WTC11 (cell line): ENCODE measurements around the gene ZSCAN23. TPM values are rescaled to one million over a fixed set of nuclear protein-coding genes. Genes with fewer than 3 reads are reported as not detected.

Experiments used
- ARID4B ChIP-seq: sonication (generic); formaldehyde crosslinking; IDR thresholded peaks from 2 replicates; pipeline ENCODE4 v1.8.0; 2023; ENCODE audit warnings: missing genetic modification reagents, mild to moderate bottlenecking, borderline replicate concordance
- CREM ChIP-seq: sonication (generic); formaldehyde crosslinking; IDR thresholded peaks from 2 replicates; pipeline ENCODE4 v1.8.1; 2022; ENCODE audit warnings: mild to moderate bottlenecking, missing genetic modification reagents, moderate library complexity
- ELF4 ChIP-seq: sonication (generic); formaldehyde crosslinking; IDR thresholded peaks from 2 replicates; pipeline ENCODE4 v1.8.1; 2022; ENCODE audit warnings: low read depth, mild to moderate bottlenecking, moderate library complexity, missing genetic modification reagents
- EMX1 ChIP-seq: fragments of 250-450 bp; sonication (Bioruptor Pico); IDR thresholded peaks from 2 replicates; pipeline ENCODE4 v1.8.0; 2021; ENCODE audit warnings: mild to moderate bottlenecking
- FOXJ3 ChIP-seq: sonication (generic); formaldehyde crosslinking; IDR thresholded peaks from 2 replicates; pipeline ENCODE4 v1.9.0; 2021; ENCODE audit warnings: missing genetic modification reagents, mild to moderate bottlenecking, borderline replicate concordance
- FOXP1 ChIP-seq: sonication (generic); formaldehyde crosslinking; IDR thresholded peaks from 2 replicates; pipeline ENCODE4 v1.8.0; 2022; ENCODE audit warnings: missing genetic modification reagents, mild to moderate bottlenecking, moderate library complexity, borderline replicate concordance
- GRHL2 ChIP-seq: fragments of 250-450 bp; sonication (Bioruptor Pico); IDR thresholded peaks from 2 replicates; pipeline ENCODE4 v1.8.0; 2022; ENCODE audit warnings: mild to moderate bottlenecking, moderate library complexity; ENCODE audit not compliant: insufficient replicate concordance, severe bottlenecking
- GTF2I ChIP-seq: fragments of 250-450 bp; sonication (Bioruptor Pico); conservative IDR thresholded peaks from 2 replicates; pipeline ENCODE4 v1.4.0; 2021; ENCODE audit warnings: mild to moderate bottlenecking
- HMGA2 ChIP-seq: fragments of 250-450 bp; sonication (Bioruptor Pico); IDR thresholded peaks from 2 replicates; pipeline ENCODE4 v1.4.0; 2021; ENCODE audit warnings: mild to moderate bottlenecking, moderate library complexity
- IRF1 ChIP-seq: sonication (generic); formaldehyde crosslinking; IDR thresholded peaks from 2 replicates; pipeline ENCODE4 v1.8.0; 2023; ENCODE audit warnings: missing genetic modification reagents
- KAT7 ChIP-seq: sonication (generic); formaldehyde crosslinking; IDR thresholded peaks from 2 replicates; pipeline ENCODE4 v1.8.1; 2023; ENCODE audit warnings: missing genetic modification reagents, mild to moderate bottlenecking, borderline replicate concordance
- NFE2L1 ChIP-seq: sonication (generic); formaldehyde crosslinking; IDR thresholded peaks from 2 replicates; pipeline ENCODE4 v1.8.1; 2023; ENCODE audit warnings: missing genetic modification reagents
- NR1H2 ChIP-seq: sonication (generic); formaldehyde crosslinking; IDR thresholded peaks from 2 replicates; pipeline ENCODE4 v1.9.0; 2021; ENCODE audit warnings: mild to moderate bottlenecking, moderate library complexity, missing genetic modification reagents
- OVOL2 ChIP-seq: fragments of 250-450 bp; sonication (Bioruptor Pico); IDR thresholded peaks from 2 replicates; pipeline ENCODE4 v1.9.0; 2021; ENCODE audit warnings: mild to moderate bottlenecking, borderline replicate concordance
- SOX15 ChIP-seq: fragments of 250-450 bp; sonication (Bioruptor Pico); IDR thresholded peaks from 2 replicates; pipeline ENCODE4 v1.9.0; 2021; ENCODE audit warnings: mild to moderate bottlenecking
- SP1 ChIP-seq: sonication (generic); formaldehyde crosslinking; conservative IDR thresholded peaks from 2 replicates; pipeline ENCODE4 v1.8.1; 2022; ENCODE audit warnings: missing genetic modification reagents
- TEAD1 ChIP-seq: sonication (generic); formaldehyde crosslinking; IDR thresholded peaks from 2 replicates; pipeline ENCODE4 v1.8.0; 2022; ENCODE audit warnings: mild to moderate bottlenecking, missing genetic modification reagents
- USF2 ChIP-seq: sonication (generic); formaldehyde crosslinking; IDR thresholded peaks from 2 replicates; pipeline ENCODE4 v1.8.1; 2023; ENCODE audit warnings: mild to moderate bottlenecking, missing genetic modification reagents, moderate library complexity
- ZNF121 ChIP-seq: sonication (generic); formaldehyde crosslinking; IDR thresholded peaks from 2 replicates; pipeline ENCODE4 v1.8.0; 2023; ENCODE audit warnings: missing genetic modification reagents
- ZNF138 ChIP-seq: sonication (generic); formaldehyde crosslinking; conservative IDR thresholded peaks from 2 replicates; pipeline ENCODE4 v1.8.1; 2022; ENCODE audit warnings: mild to moderate bottlenecking, moderate library complexity, missing genetic modification reagents
- ZNF396 ChIP-seq: fragments of 250-450 bp; sonication (Bioruptor Pico); IDR thresholded peaks from 2 replicates; pipeline ENCODE4 v1.8.0; 2021; ENCODE audit warnings: mild to moderate bottlenecking, moderate library complexity, borderline replicate concordance
- ZNF416 ChIP-seq: fragments of 250-450 bp; sonication (Bioruptor Pico); IDR thresholded peaks from 2 replicates; pipeline ENCODE4 v1.9.0; 2021; ENCODE audit warnings: mild to moderate bottlenecking, inconsistent platforms
- ZNF423 ChIP-seq: fragments of 250-450 bp; sonication (Bioruptor Pico); IDR thresholded peaks from 2 replicates; pipeline ENCODE4 v2.1.2; 2022; ENCODE audit warnings: mild to moderate bottlenecking, moderate library complexity
- ZNF512 ChIP-seq: sonication (generic); formaldehyde crosslinking; IDR thresholded peaks from 2 replicates; pipeline ENCODE4 v1.8.1; 2022; ENCODE audit warnings: missing genetic modification reagents, borderline replicate concordance
- total RNA-seq: library from RNA; stranded (reverse); gene quantifications from 3 replicates; pipeline ENCODE4 v1.2.3, GENCODE V29; 2021
- TF ChIP-seq, protein P1 (sequence below): sonication (generic); formaldehyde crosslinking; IDR thresholded peaks from 2 replicates; pipeline ENCODE4 v1.8.1; 2022; ENCODE audit warnings: mild to moderate bottlenecking, moderate library complexity, missing genetic modification reagents
- TF ChIP-seq, protein P2 (sequence below): sonication (generic); formaldehyde crosslinking; conservative IDR thresholded peaks from 2 replicates; pipeline ENCODE4 v1.8.1; 2022; ENCODE audit warnings: mild to moderate bottlenecking, missing genetic modification reagents
- TF ChIP-seq, protein P3 (sequence below): sonication (generic); formaldehyde crosslinking; IDR thresholded peaks from 2 replicates; pipeline ENCODE4 v1.8.1; 2022; ENCODE audit warnings: low read depth, mild to moderate bottlenecking, moderate library complexity, missing genetic modification reagents, borderline replicate concordance

ZSCAN23 gene
- total RNA-seq, 1 experiment from 2014 or later = 8.7 TPM

- TF ChIP-seq, protein P1, sequence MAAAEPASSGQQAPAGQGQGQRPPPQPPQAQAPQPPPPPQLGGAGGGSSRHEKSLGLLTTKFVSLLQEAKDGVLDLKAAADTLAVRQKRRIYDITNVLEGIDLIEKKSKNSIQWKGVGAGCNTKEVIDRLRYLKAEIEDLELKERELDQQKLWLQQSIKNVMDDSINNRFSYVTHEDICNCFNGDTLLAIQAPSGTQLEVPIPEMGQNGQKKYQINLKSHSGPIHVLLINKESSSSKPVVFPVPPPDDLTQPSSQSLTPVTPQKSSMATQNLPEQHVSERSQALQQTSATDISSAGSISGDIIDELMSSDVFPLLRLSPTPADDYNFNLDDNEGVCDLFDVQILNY = no peak
- TF ChIP-seq, protein P2, sequence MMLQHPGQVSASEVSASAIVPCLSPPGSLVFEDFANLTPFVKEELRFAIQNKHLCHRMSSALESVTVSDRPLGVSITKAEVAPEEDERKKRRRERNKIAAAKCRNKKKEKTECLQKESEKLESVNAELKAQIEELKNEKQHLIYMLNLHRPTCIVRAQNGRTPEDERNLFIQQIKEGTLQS (CRISPR knock-in tag) = no peak
- TF ChIP-seq USF2 (CRISPR knock-in tag) = no peak; the same call in none of the 2 replicates
- no peak for TF ChIP-seq HMGA2 (CRISPR knock-in tag)
- TF ChIP-seq, protein P3, sequence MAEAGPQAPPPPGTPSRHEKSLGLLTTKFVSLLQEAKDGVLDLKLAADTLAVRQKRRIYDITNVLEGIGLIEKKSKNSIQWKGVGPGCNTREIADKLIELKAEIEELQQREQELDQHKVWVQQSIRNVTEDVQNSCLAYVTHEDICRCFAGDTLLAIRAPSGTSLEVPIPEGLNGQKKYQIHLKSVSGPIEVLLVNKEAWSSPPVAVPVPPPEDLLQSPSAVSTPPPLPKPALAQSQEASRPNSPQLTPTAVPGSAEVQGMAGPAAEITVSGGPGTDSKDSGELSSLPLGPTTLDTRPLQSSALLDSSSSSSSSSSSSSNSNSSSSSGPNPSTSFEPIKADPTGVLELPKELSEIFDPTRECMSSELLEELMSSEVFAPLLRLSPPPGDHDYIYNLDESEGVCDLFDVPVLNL = no peak
- no peak for TF ChIP-seq ELF4 (CRISPR knock-in tag)
- no peak for TF ChIP-seq SOX15 (CRISPR knock-in tag)
- no peak for TF ChIP-seq ZNF121
- TF ChIP-seq SP1 (CRISPR knock-in tag) = peak; percentile 29; the same call in 1 of the 2 replicates
- no peak for TF ChIP-seq IRF1 (CRISPR knock-in tag)
- no peak for TF ChIP-seq NFE2L1 (CRISPR knock-in tag)
- 0 out of 2 replicates have a peak, but pooled peaks have one; percentile 83 for TF ChIP-seq KAT7 (CRISPR knock-in tag)
- no peak for TF ChIP-seq GTF2I (CRISPR knock-in tag)
- no peak for TF ChIP-seq FOXJ3
- TF ChIP-seq GRHL2 (CRISPR knock-in tag) = no peak
- peak; percentile 62; the same call in 1 of the 2 replicates for TF ChIP-seq FOXP1 (CRISPR knock-in tag)
- no peak for TF ChIP-seq OVOL2 (CRISPR knock-in tag)
- no peak for TF ChIP-seq EMX1 (CRISPR knock-in tag)
- no peak for TF ChIP-seq ZNF396 (CRISPR knock-in tag)
- peak; percentile 90 for TF ChIP-seq ARID4B (CRISPR knock-in tag)
- TF ChIP-seq ZNF138 (CRISPR knock-in tag) = no peak
- no peak for TF ChIP-seq ZNF512
- TF ChIP-seq NR1H2 (CRISPR knock-in tag) = no peak
- TF ChIP-seq ZNF416 (CRISPR knock-in tag) = no peak
- TF ChIP-seq ZNF423 (CRISPR knock-in tag) = peak; percentile 86
- TF ChIP-seq TEAD1 (CRISPR knock-in tag) = peak; percentile 86; the same call in 1 of the 2 replicates
- TF ChIP-seq CREM (CRISPR knock-in tag) = peak; percentile 56; the same call in 1 of the 2 replicates
These were observed 59.8 kb downstream of the ZSCAN23 start (continued) for GRCh38 chr6:28383235-28384142.
